Glomerular visceral epithelial cell (primary cell): Measurements from ENCODE around the gene PADI1.

Experiments
- DNase-seq: peaks from one replicate; pipeline ENCODE4 v3.0.0-alpha.2; 2016; ENCODE audit errors: extremely low spot score

Gene PADI1

DNA sequence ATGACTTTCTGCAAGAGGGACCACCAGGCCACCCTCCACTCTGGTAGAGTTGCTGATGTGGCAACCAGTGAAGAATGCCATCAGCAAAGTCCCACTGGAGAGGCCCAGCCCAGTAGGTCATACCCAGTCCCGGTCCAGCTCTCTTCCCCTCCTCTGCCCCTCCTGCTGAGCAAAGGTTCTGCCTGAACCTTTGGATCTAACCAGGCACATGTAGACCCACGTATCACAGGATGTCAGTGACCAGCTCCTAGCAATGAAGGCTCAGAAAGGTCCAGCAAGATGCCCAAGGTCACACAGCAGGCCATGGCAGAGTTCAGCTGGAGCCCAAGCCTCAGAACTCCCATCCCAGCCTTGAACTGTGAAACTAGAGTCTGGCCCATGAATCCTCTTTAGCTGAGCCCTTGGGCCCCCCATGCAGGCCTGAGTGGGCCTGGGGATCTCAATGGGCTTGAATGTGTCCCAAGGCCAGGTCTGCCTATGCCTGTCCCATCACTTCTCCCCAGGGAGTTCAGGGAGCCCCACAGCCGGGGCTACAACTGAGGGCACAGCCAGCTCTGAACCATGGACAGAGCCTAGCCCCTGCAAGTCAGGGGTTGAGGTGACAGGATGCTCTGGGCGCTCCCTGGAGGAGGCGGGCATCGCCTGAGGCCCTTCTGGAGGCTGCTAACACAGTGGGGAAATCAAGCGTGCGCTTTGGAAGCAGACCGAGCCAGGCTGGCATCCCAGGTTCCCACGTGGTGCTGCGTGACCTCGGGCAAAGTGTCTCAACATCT lies 21.4 kb upstream of the PADI1 start:
- DNase-seq = no peak

DNA sequence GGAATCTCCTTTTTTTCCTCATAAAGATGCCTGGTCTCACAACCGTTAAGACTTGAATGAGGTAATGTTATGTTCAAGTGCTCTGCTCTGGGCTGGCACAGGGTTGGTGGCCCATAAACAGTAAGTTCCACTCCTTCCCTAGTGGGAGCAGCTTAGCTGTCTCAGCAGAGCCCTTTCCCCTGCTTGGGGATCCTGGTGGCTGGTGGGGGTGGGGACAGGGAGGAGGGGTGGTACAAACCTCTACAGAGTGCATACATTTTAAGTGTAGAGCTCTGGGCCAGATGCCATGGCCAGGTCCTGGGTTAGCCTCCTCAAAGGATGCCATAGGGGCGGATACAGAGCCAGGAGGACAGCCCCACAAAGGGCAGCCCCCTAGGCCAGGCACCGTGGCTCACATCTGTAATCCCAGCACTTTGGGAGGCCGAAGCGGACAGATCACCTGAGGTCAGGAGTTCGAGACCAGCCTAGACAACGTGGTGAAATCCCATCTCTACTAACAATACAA lies 20.7 kb upstream of the PADI1 start:
- DNase-seq = no peak

DNA sequence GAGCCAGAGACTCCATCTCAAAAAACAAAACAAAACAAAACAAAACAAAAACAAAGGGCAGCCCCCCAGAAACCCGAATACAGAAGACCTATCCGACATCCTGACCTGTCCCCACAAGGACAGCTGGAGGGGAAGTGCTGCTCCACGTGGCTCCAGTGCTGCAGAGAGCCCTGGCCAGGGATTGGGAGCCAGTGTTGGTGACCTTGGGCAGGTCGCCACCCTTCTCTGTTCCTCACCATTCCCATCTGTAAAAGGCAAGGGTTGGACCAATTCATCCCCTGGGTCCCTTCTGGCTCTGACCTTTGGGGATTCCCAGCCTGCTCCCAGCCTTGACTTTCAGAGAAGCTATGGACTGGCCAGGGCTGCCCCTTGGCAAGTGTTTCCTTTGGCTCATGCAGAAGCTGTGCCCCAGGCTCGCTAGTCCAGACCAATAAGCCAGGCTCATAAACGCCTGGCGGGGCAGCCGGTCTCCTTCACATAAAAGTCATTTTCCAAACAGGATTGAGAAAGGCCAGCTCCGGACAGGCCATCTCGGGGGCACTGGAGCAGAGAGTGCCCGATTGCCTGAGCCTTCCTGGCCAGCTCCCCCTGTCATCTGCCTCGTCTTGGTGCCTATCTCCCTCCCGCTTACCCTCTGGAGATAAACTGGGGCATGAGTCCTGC lies 20.0 kb upstream of the PADI1 start:
- no peak for DNase-seq

DNA sequence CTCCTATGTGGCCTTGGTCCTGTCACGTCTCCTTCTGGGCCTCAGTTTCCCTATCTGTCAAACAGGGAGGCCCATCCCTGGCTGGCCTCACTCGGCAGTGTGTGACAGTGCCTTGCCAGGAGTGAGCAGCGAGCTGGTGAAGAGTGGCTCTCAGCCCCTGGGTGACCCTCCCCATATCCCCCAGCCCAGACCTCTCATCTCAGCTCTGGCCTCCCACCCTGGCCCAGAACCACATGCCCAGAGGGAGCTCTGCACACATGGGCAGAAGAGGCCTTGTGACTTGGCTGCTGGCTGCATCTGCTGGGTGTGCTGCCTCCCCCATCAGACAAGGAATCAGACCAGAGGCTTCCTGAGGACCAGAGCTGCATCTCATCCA lies 19.5 kb upstream of the PADI1 start:
- no peak for DNase-seq

DNA sequence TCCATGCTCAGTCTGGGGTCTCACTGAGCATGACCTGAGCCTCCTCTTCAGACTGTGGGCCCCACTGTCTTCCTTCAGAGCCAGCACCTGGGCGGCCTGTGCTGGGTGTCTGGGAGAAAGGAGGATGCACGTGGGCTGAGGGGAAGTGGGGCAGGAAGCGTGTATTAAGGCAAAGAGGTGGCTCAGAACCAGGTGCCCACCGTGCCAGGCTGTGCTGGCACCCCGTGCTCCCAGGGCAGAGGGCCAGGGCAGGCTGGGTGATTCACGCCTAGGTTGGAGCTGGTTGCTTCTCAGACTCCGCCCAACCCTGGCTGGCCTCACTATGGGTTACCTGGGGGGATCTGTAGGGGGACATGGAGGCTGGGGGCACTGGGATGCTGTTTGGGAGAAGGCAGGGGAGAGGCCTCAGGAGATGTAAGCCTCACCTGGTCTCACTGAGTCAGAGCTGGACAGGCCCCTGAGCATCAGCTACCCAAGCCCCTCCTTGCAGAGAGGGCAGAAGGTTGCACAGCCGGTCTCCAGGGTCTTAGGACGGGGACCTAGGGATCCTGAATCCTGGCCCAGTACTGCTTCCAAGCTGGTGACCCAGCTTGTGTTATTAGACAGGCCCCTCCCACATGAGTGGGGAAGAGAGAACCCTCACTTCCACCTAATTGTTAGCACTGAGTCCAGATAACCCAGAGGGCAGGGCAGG lies 18.6 kb upstream of the PADI1 start:
- DNase-seq = peak; percentile 46

DNA sequence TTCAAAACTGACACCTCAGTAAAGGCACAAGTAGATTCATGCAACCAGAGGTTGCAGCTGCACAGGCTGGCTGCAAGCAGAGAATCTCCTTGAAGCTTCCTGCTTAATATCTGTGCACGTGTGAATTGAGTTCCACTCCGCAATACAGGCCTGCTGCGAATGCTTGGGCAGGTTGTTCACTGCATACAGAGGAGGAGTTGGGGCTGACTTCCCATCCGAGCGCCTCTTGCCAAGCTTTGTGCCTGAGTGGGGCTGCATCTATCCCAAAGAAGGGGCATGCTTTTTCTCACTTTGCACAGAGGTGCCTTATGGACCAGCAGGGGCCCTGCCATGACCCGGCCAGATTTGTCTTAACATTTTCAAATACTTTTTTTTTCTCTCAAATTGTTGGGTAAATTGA lies 17.9 kb upstream of the PADI1 start:
- DNase-seq = no peak

DNA sequence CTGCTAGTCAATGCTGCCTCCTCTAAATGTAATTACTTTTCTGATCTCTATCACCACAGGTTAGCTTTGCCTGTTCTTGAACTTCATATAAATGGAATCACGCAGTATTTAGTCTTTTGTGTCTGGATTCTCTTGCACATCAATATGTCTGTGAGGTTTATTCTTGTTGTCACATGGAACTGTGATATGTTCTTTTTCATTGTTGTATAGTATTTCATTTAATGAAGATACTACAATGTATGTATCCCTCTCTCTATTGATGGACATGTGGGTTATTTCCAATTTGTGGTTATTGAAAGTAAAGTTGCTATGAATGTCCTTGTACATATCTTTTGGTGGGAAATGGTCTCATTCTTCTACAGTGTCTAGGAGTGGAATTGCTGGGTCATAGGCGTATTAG lies 16.7 kb upstream of the PADI1 start:
- DNase-seq = no peak

DNA sequence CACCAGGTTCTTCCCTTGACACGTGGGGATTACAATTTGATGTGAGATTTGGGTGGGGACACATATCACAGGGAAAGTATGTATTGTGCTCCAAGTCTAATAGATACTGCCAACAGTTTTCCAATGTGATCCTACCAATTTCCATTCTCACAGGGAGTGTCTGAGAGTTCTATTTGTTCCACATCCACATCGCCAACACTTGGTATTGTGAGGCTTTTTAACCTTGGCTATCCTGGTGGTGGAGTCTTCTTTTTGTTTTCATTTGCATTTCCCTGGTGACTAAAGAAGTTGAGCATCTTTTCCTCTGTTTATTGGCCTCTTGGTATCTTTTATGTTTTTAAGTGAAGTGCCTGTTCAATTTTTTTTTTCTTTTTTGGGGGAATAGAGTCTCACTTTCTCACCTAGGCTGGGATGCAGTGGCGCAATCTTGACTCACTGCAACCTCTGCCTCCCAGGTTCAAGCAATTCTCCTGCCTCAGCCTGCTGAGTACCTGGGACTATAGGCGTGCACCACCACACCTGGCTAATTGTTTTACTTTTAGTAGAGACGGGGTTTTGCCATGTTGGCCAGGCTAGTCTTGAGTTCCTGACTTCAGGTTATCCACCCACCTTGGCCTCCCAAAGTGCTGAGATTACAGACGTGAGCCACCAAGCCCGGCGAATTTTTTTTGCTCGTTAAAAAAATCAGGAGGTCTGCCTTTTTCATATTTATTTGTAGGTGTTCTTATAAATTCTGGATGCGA lies 15.9 kb upstream of the PADI1 start:
- no peak for DNase-seq

DNA sequence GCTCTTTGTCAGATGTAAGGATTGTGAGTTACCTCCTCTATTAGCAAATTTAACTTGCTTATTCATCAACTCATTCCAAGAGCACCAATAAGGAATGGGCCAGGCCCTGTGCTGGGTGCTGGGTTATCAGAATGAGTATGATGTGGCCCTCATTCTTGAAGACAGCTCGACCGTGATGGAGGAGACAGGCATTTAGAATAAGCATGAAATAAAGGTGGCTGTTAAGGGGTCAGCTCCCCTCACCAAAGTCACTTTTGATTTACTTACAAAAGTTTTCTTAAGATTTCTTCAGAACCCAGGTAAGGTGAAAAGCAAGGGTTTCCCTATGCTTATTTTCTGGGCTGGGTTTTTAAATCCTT lies 15.3 kb upstream of the PADI1 start:
- peak; percentile 80 for DNase-seq

DNA sequence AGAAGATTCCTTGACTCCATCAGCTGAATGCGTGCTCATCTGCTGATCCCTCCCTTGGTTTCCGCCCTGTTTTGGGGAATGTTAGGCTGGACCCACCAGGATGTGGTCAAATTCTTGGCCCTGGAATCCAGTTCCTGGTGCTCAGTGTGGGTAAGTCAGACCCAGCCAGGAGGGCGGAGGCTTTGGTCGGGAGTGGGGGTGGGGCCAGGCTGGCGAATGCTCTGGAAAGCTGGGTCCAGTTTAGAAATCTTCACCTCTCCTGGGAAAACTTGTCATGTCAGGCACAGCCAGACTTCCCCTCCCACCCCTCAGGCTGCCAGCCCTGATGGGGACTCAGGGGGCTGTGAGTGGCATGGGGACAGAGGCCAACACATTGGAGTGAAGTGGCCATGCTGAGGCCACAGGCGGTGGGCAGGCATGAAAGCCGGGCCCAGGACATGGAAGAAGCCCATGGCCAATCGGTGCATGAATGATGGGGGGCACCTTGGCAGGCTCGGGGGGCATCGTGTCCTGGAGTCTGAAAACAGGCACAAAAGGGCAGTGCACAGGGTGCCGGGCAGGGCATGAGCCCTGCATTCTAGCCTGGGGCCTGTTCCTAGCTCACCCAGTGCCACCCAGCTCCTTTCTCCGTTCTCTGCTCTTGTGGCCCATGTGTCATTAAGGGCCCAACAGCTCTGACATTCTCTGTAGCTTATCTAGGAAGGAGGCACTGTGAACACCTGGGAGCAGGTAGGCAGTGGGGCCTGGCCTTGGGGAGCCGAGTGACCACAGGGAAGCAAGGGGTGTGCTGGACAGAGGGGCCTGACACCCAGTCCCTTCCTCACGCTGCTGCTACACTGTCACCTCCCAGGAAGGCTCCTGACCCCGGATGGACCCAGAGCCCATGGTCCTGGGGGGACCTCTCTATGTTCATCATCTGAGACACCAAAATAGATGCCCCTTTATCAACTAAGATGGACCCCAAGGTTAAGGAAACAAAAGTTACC lies 14.6 kb upstream of the PADI1 start:
- DNase-seq = peak; percentile 98

DNA sequence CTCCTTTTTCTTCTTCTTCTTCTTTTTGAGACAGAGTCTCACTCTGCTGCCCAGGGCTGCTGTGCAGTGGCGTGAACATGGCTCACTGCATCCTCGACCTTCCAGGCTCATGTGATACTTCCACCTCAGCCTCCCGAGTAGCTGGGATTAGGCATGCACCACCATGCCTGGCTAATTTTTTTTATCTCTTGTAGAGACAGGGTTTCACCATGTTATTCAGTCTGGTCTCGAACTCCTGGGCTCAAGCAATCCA lies 13.0 kb upstream of the PADI1 start:
- DNase-seq = no peak

DNA sequence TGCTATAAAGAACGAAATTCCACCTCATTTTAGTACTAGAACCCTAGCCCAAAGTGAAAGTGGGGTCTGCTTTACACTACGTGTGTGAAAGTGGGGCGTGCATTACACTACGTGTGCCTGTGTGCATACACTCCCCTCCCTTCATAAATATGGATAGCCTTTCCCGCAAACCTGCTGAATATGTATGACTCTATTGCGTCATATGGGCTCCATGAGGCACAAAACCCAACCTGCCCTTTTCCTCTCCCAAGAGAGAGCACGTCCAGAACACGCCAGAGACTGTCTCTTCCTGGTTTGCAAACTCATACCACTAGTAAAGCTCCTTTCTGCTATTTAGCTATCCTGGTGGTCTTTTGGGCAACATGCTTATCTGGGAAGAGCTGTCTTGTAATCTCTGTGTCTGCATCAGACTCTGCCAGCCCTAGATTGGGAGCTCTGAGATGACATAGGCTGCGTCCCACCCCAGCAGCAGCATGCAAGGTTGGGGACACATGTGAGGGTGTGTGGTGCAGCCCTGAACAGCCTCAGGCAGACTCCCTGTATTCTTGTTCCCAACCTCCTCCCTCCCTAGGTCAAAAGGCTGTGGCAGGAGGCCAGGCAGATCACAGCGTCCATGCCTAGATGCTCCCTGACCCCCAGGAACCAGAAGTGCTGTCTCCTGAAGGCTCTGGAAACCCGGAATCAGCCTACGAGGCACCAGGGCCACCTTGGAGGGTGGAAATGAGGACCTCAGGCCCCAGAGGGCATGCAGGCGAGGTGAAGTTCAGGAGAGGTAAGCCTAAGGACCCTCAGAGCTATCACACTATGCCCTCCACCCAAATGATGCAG lies 12.3 kb upstream of the PADI1 start:
- DNase-seq = no peak

DNA sequence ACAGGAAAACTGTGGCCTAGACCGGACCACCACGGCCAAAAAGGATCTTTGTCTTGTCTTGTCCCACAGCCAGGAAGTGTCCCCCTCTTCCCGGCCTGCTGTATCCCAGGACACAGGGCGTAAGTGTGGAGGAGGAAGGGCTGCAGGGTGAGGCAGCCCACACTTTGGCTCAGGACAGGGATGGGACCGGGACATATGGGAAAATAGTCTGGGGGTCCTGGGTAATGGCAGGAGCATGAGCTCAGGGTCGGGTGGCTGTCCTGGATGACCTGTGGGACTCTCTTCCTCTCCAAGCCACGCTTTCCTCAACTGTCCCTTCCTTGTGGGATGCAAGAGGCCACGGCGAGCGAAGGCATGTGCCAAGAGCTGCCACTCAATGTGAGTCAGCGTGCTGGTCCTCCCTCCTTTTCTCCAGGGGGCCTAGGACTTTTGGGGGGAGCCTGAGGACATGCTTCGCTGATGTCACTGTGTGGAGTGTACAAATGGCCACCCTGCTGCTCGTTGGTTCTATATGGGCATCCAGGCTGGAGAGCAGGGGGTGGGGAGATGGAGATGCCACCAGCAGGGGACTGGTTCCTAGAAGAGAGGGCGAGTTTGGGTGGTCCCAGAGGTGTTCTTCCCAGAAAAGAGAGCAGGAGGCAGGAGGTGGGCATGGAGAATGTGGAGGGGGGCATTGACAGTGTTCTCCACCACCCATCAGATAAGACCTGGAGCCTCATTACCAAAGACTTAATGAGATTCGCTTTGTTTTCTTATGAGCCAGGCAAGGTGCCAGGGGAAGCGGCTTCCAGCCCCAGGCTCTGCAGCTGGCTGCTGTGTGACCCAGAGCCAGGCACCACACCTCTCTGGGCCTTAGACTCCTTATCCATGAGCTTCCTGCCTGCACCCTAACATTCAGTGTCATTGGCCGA lies 11.5 kb upstream of the PADI1 start:
- DNase-seq = no peak

DNA sequence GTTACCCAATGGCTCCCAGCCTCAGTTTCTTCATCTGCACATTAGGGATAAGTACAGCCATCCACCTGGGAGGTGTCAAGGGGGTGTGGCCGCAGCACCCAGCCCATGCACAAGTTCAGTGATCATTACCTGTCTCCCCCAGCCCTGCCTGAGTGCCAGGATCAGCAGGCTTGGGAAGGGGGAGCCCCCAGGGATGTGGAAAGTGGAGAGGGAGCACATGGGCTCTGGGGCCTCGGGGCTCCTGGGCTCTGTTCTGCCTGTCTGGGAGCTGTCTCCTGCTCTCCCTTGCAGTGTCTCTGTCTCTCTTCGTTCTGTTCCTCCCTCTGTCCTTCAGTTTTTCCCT lies 10.8 kb upstream of the PADI1 start:
- DNase-seq = no peak

DNA sequence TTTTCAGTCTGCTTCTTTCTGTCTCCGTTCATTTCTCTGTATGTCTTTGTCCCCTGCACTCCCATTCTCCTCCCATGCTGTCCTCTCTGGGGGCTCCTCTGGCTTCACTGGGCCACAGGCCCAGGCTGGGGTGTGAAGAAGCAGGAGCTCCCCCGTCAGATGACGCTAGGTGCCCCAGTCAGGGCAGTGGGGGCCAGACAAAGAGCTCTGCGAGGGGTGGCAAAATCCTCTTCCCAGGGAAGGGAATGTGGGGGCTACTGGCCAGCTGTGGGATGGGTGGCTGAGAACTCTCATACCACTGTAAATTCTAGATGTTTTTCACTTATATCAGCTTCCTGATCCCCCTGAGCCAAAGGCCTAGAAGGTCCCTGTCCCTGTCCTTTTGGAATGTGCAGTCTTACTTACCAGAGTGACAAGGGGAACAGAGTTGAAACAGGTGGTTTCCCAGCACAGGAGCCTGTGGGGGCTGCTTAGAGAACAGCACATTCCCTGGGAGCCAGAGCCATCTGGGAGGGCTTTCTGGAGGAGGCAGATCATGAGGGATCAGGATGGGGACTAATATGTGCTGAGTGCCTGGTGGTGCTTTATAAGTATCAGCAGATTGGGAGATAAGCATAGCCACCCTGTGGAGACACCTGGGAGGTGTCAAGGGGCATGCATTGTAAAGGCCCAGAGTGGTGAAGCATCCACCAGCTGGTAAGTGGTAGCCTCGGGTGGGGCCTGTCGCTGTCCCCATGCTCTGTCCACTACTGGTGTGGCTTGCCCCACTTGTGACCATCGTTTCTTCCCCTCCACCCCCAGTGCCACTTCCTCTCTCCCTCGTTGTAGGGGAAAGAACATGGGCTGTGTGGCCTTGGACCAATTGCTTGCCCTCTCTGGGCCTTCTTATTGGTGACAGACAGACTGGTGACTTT lies 10.1 kb upstream of the PADI1 start:
- DNase-seq = no peak

DNA sequence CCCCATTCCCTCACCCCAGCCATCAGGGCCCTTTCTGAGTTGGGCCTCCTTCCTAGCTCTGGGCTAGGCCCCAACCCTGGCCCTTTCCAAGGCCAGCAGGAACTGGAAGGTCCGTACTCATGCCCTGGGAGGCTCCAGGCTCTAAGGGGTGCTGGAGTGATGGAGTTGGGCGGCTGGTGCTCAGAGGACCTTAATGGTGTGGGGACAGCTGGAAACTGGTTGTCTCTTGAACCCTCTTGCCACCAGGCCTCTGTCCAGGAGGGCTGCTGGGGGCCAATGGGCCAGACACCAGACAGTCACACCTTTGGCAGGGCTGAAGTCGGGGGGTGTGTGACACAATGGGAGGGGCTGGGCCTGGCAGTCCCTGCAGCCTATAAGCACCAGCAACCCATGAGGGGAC lies 9.2 kb upstream of the PADI1 start:
- no peak for DNase-seq

DNA sequence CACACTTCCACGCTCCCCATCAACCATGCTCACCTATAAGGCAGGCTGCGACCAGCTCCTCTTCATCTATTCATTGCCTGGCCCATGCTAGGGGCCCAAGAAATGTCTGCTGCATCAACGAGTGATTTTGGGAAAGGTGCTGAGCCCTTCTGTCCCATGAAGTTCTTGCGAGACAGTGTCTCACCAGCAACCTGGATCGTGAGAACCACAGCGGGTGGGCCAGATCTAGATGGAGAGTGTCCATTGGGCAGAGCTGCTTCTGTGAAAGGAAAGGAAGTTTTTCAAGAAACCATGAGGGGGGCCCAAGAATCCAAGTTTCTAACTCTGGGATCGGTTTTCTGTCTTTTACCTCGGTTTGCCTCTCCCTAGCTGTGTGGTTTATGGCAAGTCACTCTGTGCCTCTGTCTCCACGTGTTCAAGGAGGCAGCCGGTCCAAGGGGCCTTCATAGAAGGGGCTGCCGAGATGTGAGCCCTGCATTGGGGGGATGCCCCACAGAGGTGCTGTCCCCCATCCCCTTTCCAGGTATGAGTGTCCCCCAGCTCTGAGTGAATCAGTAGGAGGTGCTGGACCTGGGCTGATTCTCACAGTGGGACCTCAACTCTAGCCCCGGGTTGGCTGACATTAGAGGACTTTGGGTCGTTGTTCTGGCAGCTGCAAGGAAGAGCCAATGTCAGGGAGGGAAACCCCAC lies 8.3 kb upstream of the PADI1 start:
- DNase-seq = no peak

DNA sequence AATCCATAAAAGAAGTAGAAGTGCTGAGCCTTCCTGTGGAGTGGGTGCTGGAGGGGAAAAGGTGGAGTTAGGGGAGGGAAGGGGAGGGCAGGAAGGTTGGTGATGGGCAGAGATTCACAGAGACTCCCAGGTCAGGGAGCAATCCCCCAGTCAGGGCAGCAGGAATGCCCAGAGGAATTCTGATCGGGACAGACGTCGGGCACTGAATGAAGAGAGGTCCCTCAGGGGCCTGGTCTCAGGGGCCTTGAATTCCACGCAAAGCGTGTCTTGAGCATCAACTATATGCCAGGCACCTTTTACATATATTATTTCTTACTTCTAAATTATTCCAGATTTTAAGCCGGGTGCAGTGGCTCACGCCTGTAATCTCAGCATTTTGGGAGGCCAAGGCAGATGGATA lies 7.2 kb upstream of the PADI1 start:
- no peak for DNase-seq
